Effector memory CD4-positive, alpha-beta T cell (primary cell): ENCODE measurements around the gene RPS6KA5.
"Not testable (repeated sequence)": the region's sequence is repeated elsewhere in the genome, so short reads cannot be mapped to it uniquely, and the experiment has no call there.

Source experiments
- DNase-seq, 3 donors: peaks; one replicate each; pipeline ENCODE4 v3.0.0-alpha.2; 2020
- H3K27ac ChIP-seq: 2 replicates; pipeline ENCODE4 v1.7.0; 2013; ENCODE audit warnings: mild to moderate bottlenecking, low read length, moderate library complexity; ENCODE audit not compliant: insufficient read depth, poor library complexity, severe bottlenecking
- H3K27me3 ChIP-seq: replicated peaks from 2 replicates; pipeline ENCODE4 v1.7.0; 2013; ENCODE audit warnings: mild to moderate bottlenecking, low read length; ENCODE audit not compliant: insufficient read depth, control insufficient read depth, poor library complexity, severe bottlenecking
- H3K36me3 ChIP-seq: 2 replicates; pipeline ENCODE4 v1.7.0; 2013; ENCODE audit warnings: mild to moderate bottlenecking, low read length, moderate library complexity; ENCODE audit not compliant: control insufficient read depth, insufficient read depth
- H3K4me1 ChIP-seq: 2 replicates; pipeline ENCODE4 v1.7.0; 2013; ENCODE audit warnings: low read length, mild to moderate bottlenecking; ENCODE audit not compliant: control insufficient read depth, insufficient read depth, poor library complexity, severe bottlenecking
- H3K4me3 ChIP-seq: 2 replicates; pipeline ENCODE4 v1.7.0; 2013; ENCODE audit warnings: low read length, low read depth, mild to moderate bottlenecking; ENCODE audit not compliant: insufficient read depth, poor library complexity, severe bottlenecking
- H3K9me3 ChIP-seq: 2 replicates; pipeline ENCODE4 v1.7.0; 2013; ENCODE audit warnings: mild to moderate bottlenecking, low read length, moderate library complexity; ENCODE audit not compliant: control insufficient read depth

RPS6KA5 gene

DNA sequence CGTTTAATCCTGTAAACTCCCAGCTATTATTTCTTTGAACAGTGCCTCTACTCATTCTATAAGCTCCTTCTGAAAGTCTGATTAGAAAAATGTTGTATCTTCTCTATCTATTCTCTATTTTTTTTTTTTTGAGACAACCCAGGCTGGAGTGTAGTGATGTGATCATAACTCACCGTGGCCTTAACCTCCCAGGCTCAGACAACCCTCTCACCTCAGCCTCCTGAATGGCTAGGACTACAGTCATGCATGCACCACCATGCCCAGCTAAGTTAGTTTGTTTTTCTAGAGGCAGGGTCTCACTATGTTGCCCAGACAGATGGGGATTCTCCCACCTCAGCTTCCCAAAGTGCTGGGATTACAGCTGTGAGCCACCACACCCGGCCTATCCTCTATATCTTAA is 66.6 kb downstream of the RPS6KA5 start:
- no peaks in the 10 kb centered on the region for H3K9me3 ChIP-seq
- no peaks in the 10 kb centered on the region for H3K4me1 ChIP-seq
- H3K36me3 ChIP-seq = peaks cover 3% of the 10 kb centered on the region
- H3K4me3 ChIP-seq = no peak overlapping the region
- H3K27me3 ChIP-seq = no peaks in the 10 kb centered on the region
- H3K27ac ChIP-seq = no peak overlapping the region
- DNase-seq = no peak

DNA sequence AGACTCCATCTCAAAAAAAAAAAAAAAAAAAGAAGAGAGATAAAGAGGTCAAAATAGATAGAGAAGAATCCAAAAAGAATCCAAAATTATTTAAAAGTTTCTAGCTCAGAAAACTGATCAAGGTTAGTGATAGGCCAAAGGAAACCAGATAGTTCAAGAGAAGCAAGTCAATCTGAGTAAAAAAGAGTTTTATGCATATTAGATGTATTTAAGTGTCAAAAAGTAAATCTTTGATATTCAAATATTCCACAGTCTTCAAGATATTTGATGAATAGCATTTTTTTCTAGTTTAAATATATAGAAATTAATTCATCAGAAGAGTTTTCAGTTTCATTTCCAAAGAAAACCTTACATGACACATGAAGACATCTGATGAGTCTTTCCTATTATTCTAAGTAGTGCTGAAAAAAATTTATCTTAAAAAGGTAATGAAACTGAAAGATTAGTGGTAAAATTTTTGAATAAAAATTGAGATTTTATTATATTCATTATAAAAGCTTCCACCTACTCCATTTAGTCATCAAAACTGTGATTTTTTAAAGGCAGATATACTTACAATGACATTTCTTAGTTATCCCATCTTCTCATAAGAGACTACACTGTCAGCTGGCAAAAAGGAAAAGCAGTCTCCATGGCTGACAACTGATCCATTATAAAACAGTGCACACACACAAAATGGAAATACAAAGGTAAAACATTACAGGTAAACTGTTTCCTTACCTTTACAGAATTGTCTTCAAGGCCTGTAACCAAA is 68.6 kb downstream of the RPS6KA5 start:
- no peak overlapping the region for H3K27ac ChIP-seq
- H3K9me3 ChIP-seq = no peaks in the 10 kb centered on the region
- H3K4me3 ChIP-seq = no peak overlapping the region
- no peaks in the 10 kb centered on the region for H3K27me3 ChIP-seq
- H3K36me3 ChIP-seq = peaks cover 7% of the 10 kb centered on the region
- DNase-seq = no peak
- no peaks in the 10 kb centered on the region for H3K4me1 ChIP-seq

GRCh38 chr14:90990141-90990540 is 70.3 kb downstream of the RPS6KA5 start:
- Histone ChIP-seq H3K4me3 (no peak overlapping the region), H3K27ac (no peak overlapping the region), H3K36me3 (peaks cover 7% of the 10 kb centered on the region), H3K4me1 (no peaks in the 10 kb centered on the region), H3K27me3 (no peaks in the 10 kb centered on the region), H3K9me3 (no peaks in the 10 kb centered on the region)
- DNase-seq = no peak

DNA sequence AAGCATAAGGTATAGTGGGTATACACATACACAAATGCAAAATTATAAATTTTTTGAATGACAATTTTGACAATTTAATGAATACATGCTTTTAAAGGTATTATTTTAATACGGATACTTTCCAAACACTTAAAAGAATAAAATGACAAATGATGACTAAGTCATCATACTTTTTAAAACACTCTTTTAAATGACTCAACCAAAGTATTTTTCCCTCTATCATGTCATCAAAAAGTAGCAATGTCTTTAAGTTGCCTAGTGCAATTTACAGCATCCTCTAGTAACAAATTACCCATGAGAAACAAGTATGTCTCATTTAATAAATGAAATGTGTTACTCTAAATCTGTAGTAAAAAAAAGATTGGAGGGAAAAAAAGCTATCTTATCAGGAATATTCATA is 73.3 kb downstream of the RPS6KA5 start:
- Histone ChIP-seq H3K27me3 (no peaks in the 10 kb centered on the region), H3K9me3 (no peaks in the 10 kb centered on the region), H3K36me3 (peaks cover 7% of the 10 kb centered on the region), H3K4me1 (no peaks in the 10 kb centered on the region), H3K4me3 (no peak overlapping the region), H3K27ac (no peak overlapping the region)
- DNase-seq = no peak

GRCh38 chr14:90986510-90986909 is 73.9 kb downstream of the RPS6KA5 start:
- no peaks in the 10 kb centered on the region for H3K4me1 ChIP-seq
- no peak overlapping the region for H3K27ac ChIP-seq
- DNase-seq = no peak
- H3K36me3 ChIP-seq = peaks cover 7% of the 10 kb centered on the region
- no peaks in the 10 kb centered on the region for H3K9me3 ChIP-seq
- no peaks in the 10 kb centered on the region for H3K27me3 ChIP-seq
- H3K4me3 ChIP-seq = no peak overlapping the region

GRCh38 chr14:90985601-90986242 is 74.7 kb downstream of the RPS6KA5 start:
- H3K9me3 ChIP-seq = no peaks in the 10 kb centered on the region
- no peaks in the 10 kb centered on the region for H3K4me1 ChIP-seq
- DNase-seq = no peak
- peaks cover 7% of the 10 kb centered on the region for H3K36me3 ChIP-seq
- H3K27me3 ChIP-seq = no peaks in the 10 kb centered on the region
- no peak overlapping the region for H3K4me3 ChIP-seq
- H3K27ac ChIP-seq = no peak overlapping the region

DNA sequence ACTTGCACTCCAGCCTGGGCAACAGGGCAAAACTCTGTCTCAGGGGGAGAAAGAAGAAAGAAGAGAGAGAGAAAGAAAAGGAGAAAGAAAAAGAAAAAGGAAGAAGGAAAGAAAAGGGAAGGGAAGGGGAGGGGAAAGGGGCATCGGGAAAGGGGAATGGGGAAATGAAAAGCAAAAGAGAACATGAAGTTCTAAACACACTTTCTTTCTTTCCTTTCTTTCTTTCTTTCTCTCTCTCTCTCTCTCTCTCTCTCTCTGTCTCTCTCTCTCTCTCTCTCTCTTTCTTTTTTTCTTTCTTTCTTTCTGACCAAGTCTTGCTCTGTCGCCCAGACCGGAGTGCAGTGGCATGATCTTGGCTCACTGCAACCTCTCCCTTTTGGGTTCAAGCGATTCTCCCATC is 76.9 kb downstream of the RPS6KA5 start:
- H3K27me3 ChIP-seq = no peaks in the 10 kb centered on the region
- H3K27ac ChIP-seq = no peak overlapping the region
- H3K9me3 ChIP-seq = no peaks in the 10 kb centered on the region
- no peak overlapping the region for H3K4me3 ChIP-seq
- H3K4me1 ChIP-seq = no peaks in the 10 kb centered on the region
- no peak for DNase-seq
- peaks cover 7% of the 10 kb centered on the region for H3K36me3 ChIP-seq

GRCh38 chr14:90981636-90982035 is 78.8 kb downstream of the RPS6KA5 start:
- peaks cover 7% of the 10 kb centered on the region for H3K36me3 ChIP-seq
- no peak overlapping the region for H3K27ac ChIP-seq
- no peaks in the 10 kb centered on the region for H3K27me3 ChIP-seq
- H3K9me3 ChIP-seq = no peaks in the 10 kb centered on the region
- no peaks in the 10 kb centered on the region for H3K4me1 ChIP-seq
- no peak overlapping the region for H3K4me3 ChIP-seq
- no peak for DNase-seq

DNA sequence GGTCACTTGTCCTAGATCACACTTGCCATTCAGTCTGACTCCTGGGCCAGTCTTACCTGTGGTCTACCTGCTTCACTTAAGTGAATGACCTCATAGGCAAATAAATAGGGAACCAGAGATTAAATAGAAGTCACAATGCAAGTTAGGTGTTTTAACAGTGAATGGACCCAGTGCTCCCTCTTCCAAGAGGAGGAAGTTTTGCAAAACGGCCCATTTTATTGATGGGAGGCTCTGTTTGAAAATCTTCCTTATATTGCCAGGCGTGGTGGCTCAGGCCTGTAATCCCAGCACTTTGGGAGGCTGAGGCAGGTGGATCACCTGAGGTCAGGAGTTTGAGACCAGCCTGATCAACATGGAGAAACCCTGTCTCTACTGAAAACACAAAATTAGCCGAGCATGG is 79.8 kb downstream of the RPS6KA5 start:
- H3K9me3 ChIP-seq, H3K4me1 ChIP-seq, H3K27ac ChIP-seq, H3K27me3 ChIP-seq, DNase-seq, H3K4me3 ChIP-seq: not testable (repeated sequence)
- H3K36me3 ChIP-seq = peaks cover 11% of the 10 kb centered on the region

GRCh38 chr14:90979515-90979914 is 80.9 kb downstream of the RPS6KA5 start:
- H3K4me3 ChIP-seq = no peak overlapping the region
- H3K9me3 ChIP-seq = no peaks in the 10 kb centered on the region
- peaks cover 14% of the 10 kb centered on the region for H3K36me3 ChIP-seq
- no peaks in the 10 kb centered on the region for H3K27me3 ChIP-seq
- H3K27ac ChIP-seq = no peak overlapping the region
- DNase-seq = no peak
- H3K4me1 ChIP-seq = no peaks in the 10 kb centered on the region
